Stimulated activated memory B cell treated with anti-CD40 and anti-IgM and Interleukin-4, amounts not matched to agents 10 μg/mL and 1 μg/mL and 100 μg/mL, for 72 hours (primary cell): ENCODE data around the gene BTBD1.
"Not testable (repeated sequence)": the region's sequence is repeated elsewhere in the genome, so short reads cannot be mapped to it uniquely, and the experiment has no call there.

Experiments
- ATAC-seq: fragments of 150-1000 bp; cut with Tn5 transposase; 2 replicates; pipeline ENCODE4 v1.10.0; 2021
- H3K27ac Mint-ChIP-seq: one replicate; pipeline ENCODE4 v1.8.0; 2022; ENCODE audit warnings: mild to moderate bottlenecking, mixed read lengths
- H3K27me3 Mint-ChIP-seq: one replicate; pipeline ENCODE4 v1.8.0; 2022; ENCODE audit warnings: mixed read lengths
- H3K36me3 Mint-ChIP-seq: one replicate; pipeline ENCODE4 v1.8.0; 2022; ENCODE audit warnings: mixed read lengths
- H3K4me1 Mint-ChIP-seq: one replicate; pipeline ENCODE4 v1.8.0; 2022; ENCODE audit warnings: mixed read lengths
- H3K4me3 Mint-ChIP-seq: one replicate; pipeline ENCODE4 v1.8.0; 2022; ENCODE audit warnings: mild to moderate bottlenecking, moderate library complexity, mixed read lengths
- H3K9me3 Mint-ChIP-seq: one replicate; pipeline ENCODE4 v1.8.0; 2022; ENCODE audit warnings: mixed read lengths

Gene BTBD1

GRCh38 chr15:83105440-83105839, 38.4 kb upstream of the BTBD1 start:
- ATAC-seq: no peak
- Mint-ChIP-seq H3K36me3 (no peaks in the 10 kb centered on the region), H3K9me3 (no peaks in the 10 kb centered on the region), H3K27ac (no peak overlapping the region), H3K4me1 (peaks cover 25% of the 10 kb centered on the region), H3K27me3 (peaks cover 72% of the 10 kb centered on the region), H3K4me3 (no peak overlapping the region)

- Mint-ChIP-seq H3K4me1 (peaks cover 22% of the 10 kb centered on the region), H3K27me3 (peaks cover 67% of the 10 kb centered on the region), H3K27ac (no peak overlapping the region), H3K36me3 (no peaks in the 10 kb centered on the region), H3K4me3 (no peak overlapping the region), H3K9me3 (no peaks in the 10 kb centered on the region)
- no peak for ATAC-seq
Measured at GRCh38 chr15:83104141-83104540, 37.1 kb upstream of the BTBD1 start.

- Mint-ChIP-seq H3K4me1 (peaks cover 10% of the 10 kb centered on the region), H3K9me3 (peaks cover 2% of the 10 kb centered on the region), H3K27ac (no peak overlapping the region), H3K4me3 (no peak overlapping the region), H3K27me3 (peaks cover 57% of the 10 kb centered on the region), H3K36me3 (no peaks in the 10 kb centered on the region)
- no peak for ATAC-seq
Measured at GRCh38 chr15:83102346-83102745, 35.3 kb upstream of the BTBD1 start.

- no peak overlapping the region for H3K27ac Mint-ChIP-seq
- H3K4me1 Mint-ChIP-seq: peaks cover 5% of the 10 kb centered on the region
- H3K9me3 Mint-ChIP-seq: peaks cover 8% of the 10 kb centered on the region
- no peak for ATAC-seq
- no peak overlapping the region for H3K4me3 Mint-ChIP-seq
- H3K27me3 Mint-ChIP-seq: peaks cover 41% of the 10 kb centered on the region
- no peaks in the 10 kb centered on the region for H3K36me3 Mint-ChIP-seq
Measured at GRCh38 chr15:83100097-83100646, 33.1 kb upstream of the BTBD1 start.

- Mint-ChIP-seq H3K27me3 (peaks cover 32% of the 10 kb centered on the region), H3K4me1 (peaks cover 5% of the 10 kb centered on the region), H3K27ac (no peak overlapping the region), H3K4me3 (no peak overlapping the region), H3K9me3 (peaks cover 8% of the 10 kb centered on the region), H3K36me3 (no peaks in the 10 kb centered on the region)
- ATAC-seq: no peak
Measured at GRCh38 chr15:83099290-83099689, 32.2 kb upstream of the BTBD1 start.

GRCh38 chr15:83098079-83098478, 31.0 kb upstream of the BTBD1 start:
- Mint-ChIP-seq H3K4me1 (peaks cover 5% of the 10 kb centered on the region), H3K4me3 (no peak overlapping the region), H3K27ac (no peak overlapping the region), H3K9me3 (peaks cover 8% of the 10 kb centered on the region), H3K27me3 (peaks cover 24% of the 10 kb centered on the region), H3K36me3 (no peaks in the 10 kb centered on the region)
- ATAC-seq: no peak

GRCh38 chr15:83094583-83094982, 27.5 kb upstream of the BTBD1 start:
- Mint-ChIP-seq H3K4me3 (no peak overlapping the region), H3K4me1 (peaks cover 12% of the 10 kb centered on the region), H3K9me3 (peaks cover 13% of the 10 kb centered on the region), H3K36me3 (peaks cover 5% of the 10 kb centered on the region), H3K27me3 (peaks cover 6% of the 10 kb centered on the region), H3K27ac (no peak overlapping the region)
- ATAC-seq: no peak

GRCh38 chr15:83092309-83092976, 25.4 kb upstream of the BTBD1 start:
- Mint-ChIP-seq H3K4me3 (peak overlapping the region; percentile 19), H3K27me3 (peaks cover 11% of the 10 kb centered on the region), H3K36me3 (peaks cover 5% of the 10 kb centered on the region), H3K27ac (peak overlapping the region; percentile 89), H3K9me3 (peaks cover 10% of the 10 kb centered on the region), H3K4me1 (peaks cover 10% of the 10 kb centered on the region)
- ATAC-seq: peak; percentile 92

GRCh38 chr15:83091965-83092308, 24.9 kb upstream of the BTBD1 start:
- H3K36me3 Mint-ChIP-seq, H3K9me3 Mint-ChIP-seq, ATAC-seq: not testable (repeated sequence)
- Mint-ChIP-seq H3K4me1 (peaks cover 10% of the 10 kb centered on the region), H3K27ac (peak overlapping the region; percentile 89), H3K4me3 (peak overlapping the region; percentile 19), H3K27me3 (peaks cover 11% of the 10 kb centered on the region)

- H3K9me3 Mint-ChIP-seq: peaks cover 5% of the 10 kb centered on the region
- H3K27ac Mint-ChIP-seq: no peak overlapping the region
- no peak overlapping the region for H3K4me3 Mint-ChIP-seq
- no peak for ATAC-seq
- H3K4me1 Mint-ChIP-seq: peaks cover 10% of the 10 kb centered on the region
- peaks cover 11% of the 10 kb centered on the region for H3K27me3 Mint-ChIP-seq
- peaks cover 5% of the 10 kb centered on the region for H3K36me3 Mint-ChIP-seq
Measured at GRCh38 chr15:83090465-83090864, 23.4 kb upstream of the BTBD1 start.

GRCh38 chr15:83088876-83089275, 21.8 kb upstream of the BTBD1 start:
- Mint-ChIP-seq H3K36me3 (peaks cover 5% of the 10 kb centered on the region), H3K4me3 (no peak overlapping the region), H3K27me3 (peaks cover 19% of the 10 kb centered on the region), H3K4me1 (peaks cover 10% of the 10 kb centered on the region), H3K27ac (no peak overlapping the region), H3K9me3 (peaks cover 5% of the 10 kb centered on the region)
- ATAC-seq: no peak

GRCh38 chr15:83087576-83087975, 20.5 kb upstream of the BTBD1 start:
- Mint-ChIP-seq H3K4me1 (peaks cover 8% of the 10 kb centered on the region), H3K27me3 (peaks cover 24% of the 10 kb centered on the region), H3K27ac (no peak overlapping the region), H3K36me3 (peaks cover 5% of the 10 kb centered on the region), H3K4me3 (no peak overlapping the region), H3K9me3 (peaks cover 5% of the 10 kb centered on the region)
- no peak for ATAC-seq

GRCh38 chr15:83085864-83086552, 19.0 kb upstream of the BTBD1 start:
- H3K4me3 Mint-ChIP-seq, H3K27ac Mint-ChIP-seq, H3K36me3 Mint-ChIP-seq, ATAC-seq, H3K4me1 Mint-ChIP-seq, H3K9me3 Mint-ChIP-seq: not testable (repeated sequence)
- H3K27me3 Mint-ChIP-seq: peaks cover 37% of the 10 kb centered on the region

GRCh38 chr15:83085461-83085860, 18.4 kb upstream of the BTBD1 start:
- H3K36me3 Mint-ChIP-seq, H3K9me3 Mint-ChIP-seq, H3K4me1 Mint-ChIP-seq, ATAC-seq, H3K27ac Mint-ChIP-seq, H3K4me3 Mint-ChIP-seq: not testable (repeated sequence)
- peaks cover 39% of the 10 kb centered on the region for H3K27me3 Mint-ChIP-seq

GRCh38 chr15:83082730-83083386, 15.8 kb upstream of the BTBD1 start:
- peaks cover 3% of the 10 kb centered on the region for H3K9me3 Mint-ChIP-seq
- H3K4me3 Mint-ChIP-seq: no peak overlapping the region
- no peaks in the 10 kb centered on the region for H3K4me1 Mint-ChIP-seq
- H3K27ac Mint-ChIP-seq: no peak overlapping the region
- no peaks in the 10 kb centered on the region for H3K36me3 Mint-ChIP-seq
- no peak for ATAC-seq
- peaks cover 53% of the 10 kb centered on the region for H3K27me3 Mint-ChIP-seq
